NCI-H526 treated with DMSO at 0.1 percent for 48 hours (cell line): ENCODE measurements around the gene PLEKHG5.

Experiments used
- DNase-seq: peaks from one replicate; lab custom pipeline; 2025; lab: John Stamatoyannopoulos, UW

Gene PLEKHG5

GRCh38 chr1:6475381-6476133, 15.9 kb downstream of the PLEKHG5 start:
- DNase-seq, result peak; percentile 46

GRCh38 chr1:6474815-6475282, 16.6 kb downstream of the PLEKHG5 start:
- no peak for DNase-seq

GRCh38 chr1:6473974-6474814, 17.3 kb downstream of the PLEKHG5 start:
- peak; percentile 90 for DNase-seq

GRCh38 chr1:6473156-6473555, 18.3 kb downstream of the PLEKHG5 start:
- no peak for DNase-seq

- DNase-seq, result peak; percentile 73
Observed at GRCh38 chr1:6472391-6472790, 19.1 kb downstream of the PLEKHG5 start.

GRCh38 chr1:6471970-6472368, 19.5 kb downstream of the PLEKHG5 start:
- no peak for DNase-seq

GRCh38 chr1:6471086-6471969, 20.1 kb downstream of the PLEKHG5 start:
- DNase-seq, result peak; percentile 61

- no peak for DNase-seq
Observed at GRCh38 chr1:6470132-6471085, 21.1 kb downstream of the PLEKHG5 start.

GRCh38 chr1:6468729-6469461, 22.6 kb downstream of the PLEKHG5 start:
- DNase-seq, result no peak

- DNase-seq, result no peak
Observed at GRCh38 chr1:6467744-6468688, 23.5 kb downstream of the PLEKHG5 start.

GRCh38 chr1:6467224-6467623, 24.2 kb downstream of the PLEKHG5 start:
- DNase-seq, result no peak

GRCh38 chr1:6466751-6467150, 24.7 kb downstream of the PLEKHG5 start:
- DNase-seq, result no peak

- peak; percentile 56 for DNase-seq
Observed at GRCh38 chr1:6466023-6466422, 25.4 kb downstream of the PLEKHG5 start, which contains the start of gene TNFRSF25. TSS of gene TNFRSF25 (minus strand) at chr1:6466173. CDS start at chr1:6466107, 66 bp downstream.

GRCh38 chr1:6465461-6466005, 25.9 kb downstream of the PLEKHG5 start:
- DNase-seq, result peak; percentile 33

GRCh38 chr1:6464915-6465314, 26.6 kb downstream of the PLEKHG5 start:
- DNase-seq, result no peak

GRCh38 chr1:6464514-6464836, 27.0 kb downstream of the PLEKHG5 start:
- DNase-seq, result peak; percentile 46

- DNase-seq, result no peak
Observed at GRCh38 chr1:6463120-6463412, 28.4 kb downstream of the PLEKHG5 start.

GRCh38 chr1:6462412-6463119, 28.9 kb downstream of the PLEKHG5 start:
- no peak for DNase-seq
